ENCODE measurements around the gene ZDHHC17.
"Not testable (repeated sequence)": the region's sequence is repeated elsewhere in the genome, so short reads cannot be mapped to it uniquely, and the experiment has no call there.

ZDHHC17 gene

DNA sequence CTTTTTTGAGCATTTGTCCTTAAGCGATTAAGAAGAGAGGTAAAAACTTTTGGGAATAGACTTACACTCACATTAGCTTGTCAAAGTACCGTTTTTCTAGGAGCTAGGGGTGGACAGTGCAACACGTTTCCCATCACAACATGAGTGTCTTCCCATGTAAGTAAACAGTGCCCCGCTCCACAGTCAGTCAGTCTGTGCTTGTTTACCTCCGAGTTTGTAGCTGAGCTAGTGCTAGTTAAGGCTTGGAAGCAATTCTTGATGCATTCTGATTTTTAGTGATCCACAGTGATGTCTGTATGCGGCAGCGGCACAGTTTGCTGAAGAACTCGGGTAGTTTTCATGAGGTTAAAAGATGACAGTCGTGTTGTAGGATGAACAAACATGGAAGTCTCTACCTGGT lies 941 bp downstream of the ZDHHC17 start:
- no peak for DNase-seq (ENCODE audit: extremely low spot score)
- POLR2A ChIA-PET, result no interaction called here
- CTCF ChIA-PET, result no interaction called here
- TF ChIP-seq, protein P1, sequence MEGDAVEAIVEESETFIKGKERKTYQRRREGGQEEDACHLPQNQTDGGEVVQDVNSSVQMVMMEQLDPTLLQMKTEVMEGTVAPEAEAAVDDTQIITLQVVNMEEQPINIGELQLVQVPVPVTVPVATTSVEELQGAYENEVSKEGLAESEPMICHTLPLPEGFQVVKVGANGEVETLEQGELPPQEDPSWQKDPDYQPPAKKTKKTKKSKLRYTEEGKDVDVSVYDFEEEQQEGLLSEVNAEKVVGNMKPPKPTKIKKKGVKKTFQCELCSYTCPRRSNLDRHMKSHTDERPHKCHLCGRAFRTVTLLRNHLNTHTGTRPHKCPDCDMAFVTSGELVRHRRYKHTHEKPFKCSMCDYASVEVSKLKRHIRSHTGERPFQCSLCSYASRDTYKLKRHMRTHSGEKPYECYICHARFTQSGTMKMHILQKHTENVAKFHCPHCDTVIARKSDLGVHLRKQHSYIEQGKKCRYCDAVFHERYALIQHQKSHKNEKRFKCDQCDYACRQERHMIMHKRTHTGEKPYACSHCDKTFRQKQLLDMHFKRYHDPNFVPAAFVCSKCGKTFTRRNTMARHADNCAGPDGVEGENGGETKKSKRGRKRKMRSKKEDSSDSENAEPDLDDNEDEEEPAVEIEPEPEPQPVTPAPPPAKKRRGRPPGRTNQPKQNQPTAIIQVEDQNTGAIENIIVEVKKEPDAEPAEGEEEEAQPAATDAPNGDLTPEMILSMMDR (IDR thresholded peaks at IDR 0.05; ENCODE audit: control extremely low read depth, extremely low read depth, low read depth, missing control alignments), result no peak

GRCh38 chr12:76765598-76765997 lies 1.7 kb downstream of the ZDHHC17 start:
- TF ChIP-seq, protein P1 (IDR thresholded peaks at IDR 0.05; ENCODE audit: control extremely low read depth, extremely low read depth, low read depth, missing control alignments), result no peak
- ChIA-PET CTCF (interaction anchor here (1.5 to 1.8 kb wide), 2 partner anchors 12 to 25 kb away, joined by 8 to 9 read pairs; no protein-coding TSS in a partner anchor), POLR2A (no interaction called here)
- no peak for DNase-seq (ENCODE audit: extremely low spot score)

GRCh38 chr12:76766161-76766560 lies 2.2 kb downstream of the ZDHHC17 start:
- POLR2A ChIA-PET, result no interaction called here
- DNase-seq (ENCODE audit: extremely low spot score), result no peak
- CTCF ChIA-PET, result interaction anchor here (1.0 to 1.8 kb wide), 3 partner anchors 12 to 25 kb away, joined by 3 to 9 read pairs (median 8); no protein-coding TSS in a partner anchor
- TF ChIP-seq, protein P1 (IDR thresholded peaks at IDR 0.05; ENCODE audit: control extremely low read depth, extremely low read depth, low read depth, missing control alignments), result no peak

DNA sequence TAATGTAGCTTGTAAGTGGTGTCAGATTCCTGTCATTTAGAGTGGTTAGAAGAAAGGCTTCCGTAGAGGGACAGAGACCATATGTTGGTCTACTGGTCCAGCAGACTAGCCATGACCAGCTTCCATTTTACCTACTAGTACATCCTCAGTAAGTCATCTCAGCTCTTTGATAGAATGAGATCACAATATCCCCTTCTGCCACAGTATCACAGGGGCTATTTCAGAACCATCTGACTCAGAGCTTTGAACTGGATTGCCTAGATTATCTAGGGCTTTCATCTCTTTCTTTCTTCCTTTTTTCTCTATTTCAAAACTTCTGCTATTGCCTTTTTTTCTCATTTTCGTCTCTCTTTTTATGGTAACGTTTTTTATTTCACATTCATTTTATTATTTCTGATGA lies 4.7 kb downstream of the ZDHHC17 start:
- ChIA-PET POLR2A (no interaction called here), CTCF (interaction anchor here (1.0 to 2.4 kb wide), 3 partner anchors 9 to 100 kb away, joined by 3 to 7 read pairs (median 4); no protein-coding TSS in a partner anchor)
- TF ChIP-seq, protein P1 (IDR thresholded peaks at IDR 0.05; ENCODE audit: control extremely low read depth, extremely low read depth, low read depth, missing control alignments), result no peak
- DNase-seq (ENCODE audit: extremely low spot score), result no peak

- ChIA-PET POLR2A (interaction anchor here (0.5 to 0.7 kb wide), 2 partner anchors 14 to 88 kb away, joined by 3 to 4 read pairs; partner anchors contain the start of gene ZDHHC17), CTCF (interaction anchor here (1.0 to 5.1 kb wide), 6 partner anchors 9 to 156 kb away, joined by 3 to 33 read pairs (median 6); no protein-coding TSS in a partner anchor)
- DNase-seq (ENCODE audit: extremely low spot score), result peak; percentile 51
- TF ChIP-seq, protein P1 (IDR thresholded peaks at IDR 0.05; ENCODE audit: control extremely low read depth, extremely low read depth, low read depth, missing control alignments), result no peak
Observed at GRCh38 chr12:76777765-76778216, 13.9 kb downstream of the ZDHHC17 start.

DNA sequence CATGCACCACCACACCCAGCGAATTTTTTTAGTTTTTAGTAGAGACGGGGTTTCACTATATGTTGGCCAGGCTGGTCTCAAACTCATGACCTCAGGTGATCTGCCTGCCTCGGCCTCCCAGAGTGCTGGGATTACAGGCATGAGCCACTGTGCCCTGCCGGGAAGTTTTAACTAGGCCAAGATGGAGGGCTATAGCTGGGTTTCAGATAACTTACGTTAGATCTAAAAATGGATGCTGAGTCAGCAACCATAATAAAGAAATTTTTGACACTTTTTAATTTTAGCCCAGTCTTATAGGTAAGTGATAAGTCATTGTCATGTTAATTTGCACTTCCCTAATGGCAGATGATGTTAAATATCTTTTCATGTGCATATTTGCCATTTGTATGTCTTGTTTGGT lies 14.4 kb downstream of the ZDHHC17 start:
- POLR2A ChIA-PET, result interaction anchor here (0.5 to 0.7 kb wide), 2 partner anchors 14 to 88 kb away, joined by 3 to 4 read pairs; partner anchors contain the start of gene ZDHHC17
- DNase-seq (ENCODE audit: extremely low spot score), result no peak
- CTCF ChIA-PET, result interaction anchor here (1.0 to 5.1 kb wide), 7 partner anchors 9 to 157 kb away, joined by 3 to 33 read pairs (median 6); no protein-coding TSS in a partner anchor
- TF ChIP-seq, protein P1 (IDR thresholded peaks at IDR 0.05; ENCODE audit: control extremely low read depth, extremely low read depth, low read depth, missing control alignments), result no peak

GRCh38 chr12:76779310-76779709 lies 15.4 kb downstream of the ZDHHC17 start:
- POLR2A ChIA-PET; DNase-seq (ENCODE audit: extremely low spot score): not testable (repeated sequence)
- CTCF ChIA-PET, result interaction anchor here (1.2 to 5.1 kb wide), 3 partner anchors 12 to 158 kb away, joined by 3 to 33 read pairs (median 6); no protein-coding TSS in a partner anchor

All from GM10248 (cell line).